GM19467 (cell line): ENCODE data around the gene RCAN3.
"Not testable (repeated sequence)": the region's sequence is repeated elsewhere in the genome, so short reads cannot be mapped to it uniquely, and the experiment has no call there.

Experiments used
- ATAC-seq: cut with Tn5 transposase; IDR thresholded peaks from one replicate; pipeline ENCODE4 v1.9.1; 2021; ENCODE audit warnings: mild to moderate bottlenecking, moderate library complexity; ENCODE audit not compliant: unreplicated experiment

RCAN3 gene

DNA sequence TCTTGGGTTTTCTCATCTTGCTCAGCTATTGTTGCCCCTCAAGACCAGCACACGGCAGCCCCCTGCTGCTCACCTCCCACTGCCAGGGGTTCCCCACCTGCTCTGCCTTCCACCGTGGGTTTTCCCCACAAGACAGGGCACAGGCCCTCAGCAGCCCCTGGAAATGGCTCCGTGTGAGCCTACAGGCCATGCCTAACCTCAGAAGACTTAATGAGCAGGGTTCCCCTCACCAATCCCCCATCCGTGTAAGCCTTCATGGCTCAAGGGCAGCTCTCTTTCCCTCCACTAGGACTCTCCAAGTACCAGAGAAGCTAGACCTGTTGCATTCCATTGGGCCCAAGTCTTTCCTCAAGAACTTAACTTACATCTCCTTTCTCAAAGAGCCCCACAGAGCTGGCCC is 18.4 kb upstream of the RCAN3 start:
- no peak for ATAC-seq

- no peak for ATAC-seq
Observed at GRCh38 chr1:24486331-24487065, 16.1 kb upstream of the RCAN3 start.

- ATAC-seq, result no peak
Observed at GRCh38 chr1:24487455-24487854, 15.2 kb upstream of the RCAN3 start.

DNA sequence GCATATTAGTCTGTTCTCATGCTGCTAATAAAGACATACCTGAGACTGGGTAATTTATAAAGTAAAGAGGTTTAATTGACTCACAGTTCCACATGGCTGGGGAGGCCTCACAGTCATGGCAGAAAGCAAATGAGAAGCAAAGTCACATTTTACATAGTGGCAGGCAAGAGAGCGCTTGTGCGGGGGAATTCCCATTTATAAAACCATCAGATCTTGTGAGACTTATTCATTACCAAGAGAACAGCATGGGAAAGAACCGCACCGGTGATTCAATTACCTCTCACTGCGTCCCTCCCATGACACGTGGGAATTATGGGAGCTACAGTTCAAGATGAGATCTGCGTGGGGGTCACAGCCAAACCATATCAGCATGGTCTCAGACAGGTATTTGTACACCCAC is 14.5 kb upstream of the RCAN3 start:
- not testable (repeated sequence) for ATAC-seq

DNA sequence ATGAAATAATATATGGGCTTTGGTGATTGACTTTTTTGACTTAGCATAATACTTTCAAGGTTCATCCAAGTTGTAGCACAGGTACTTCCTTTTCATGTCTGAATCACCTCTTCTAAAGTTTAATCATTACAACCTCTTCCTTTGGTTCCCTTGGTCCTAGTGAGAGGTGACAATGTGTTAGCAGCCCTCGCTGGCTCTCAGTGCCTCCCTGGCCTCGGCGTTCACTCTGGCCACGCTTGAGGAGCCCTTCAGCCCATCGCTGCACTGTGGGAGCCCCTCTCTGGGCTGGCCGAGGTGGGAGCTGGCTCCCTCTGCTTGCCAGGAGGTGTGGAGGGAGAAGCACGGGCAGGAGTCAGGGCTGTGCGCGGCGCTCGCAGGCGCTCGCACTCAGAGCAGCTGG is 13.0 kb upstream of the RCAN3 start:
- ATAC-seq, result no peak

GRCh38 chr1:24490101-24490781 is 12.4 kb upstream of the RCAN3 start:
- ATAC-seq, result no peak

GRCh38 chr1:24491577-24492360 is 10.9 kb upstream of the RCAN3 start:
- no peak for ATAC-seq

DNA sequence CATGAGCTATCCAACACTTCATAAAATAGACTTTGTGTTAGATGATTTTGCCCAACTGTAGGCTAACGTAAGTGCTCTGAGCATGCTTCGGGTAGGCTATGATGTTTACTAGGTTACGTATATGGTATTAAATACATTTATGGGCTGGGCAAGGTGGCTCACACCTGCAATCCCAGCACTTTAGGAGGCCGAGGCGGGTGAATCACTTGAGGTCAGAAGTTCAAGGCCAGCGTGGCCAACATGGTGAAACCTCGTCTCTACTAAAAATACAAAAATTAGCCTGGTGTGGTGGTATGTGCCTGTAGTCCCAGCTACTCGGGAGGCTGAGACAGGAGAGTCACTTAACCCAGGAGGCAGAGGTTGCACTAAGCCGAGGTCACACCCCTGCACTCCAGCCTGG is 9.7 kb upstream of the RCAN3 start:
- ATAC-seq, result not testable (repeated sequence)

- ATAC-seq, result no peak
Observed at GRCh38 chr1:24493785-24494184, 8.9 kb upstream of the RCAN3 start.

DNA sequence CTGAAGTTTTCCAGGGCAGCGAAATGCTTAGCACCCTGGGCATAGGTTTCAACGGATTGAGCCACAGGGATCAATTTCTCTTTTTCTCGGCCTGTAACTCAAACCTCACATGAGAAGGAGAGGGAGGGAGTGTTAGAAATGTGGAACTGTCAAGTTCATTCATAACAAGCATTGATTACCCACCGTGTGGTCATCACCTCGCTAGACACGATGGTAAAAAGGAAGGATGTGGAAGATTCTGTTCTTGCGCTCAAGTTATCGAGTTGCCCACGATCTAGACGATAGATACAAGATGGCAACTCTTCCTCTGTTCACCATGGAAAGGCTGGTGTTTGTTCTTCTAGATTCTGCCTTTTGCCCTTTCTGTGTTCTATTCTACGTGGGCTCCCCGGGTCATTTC is 4.0 kb upstream of the RCAN3 start:
- ATAC-seq, result no peak

DNA sequence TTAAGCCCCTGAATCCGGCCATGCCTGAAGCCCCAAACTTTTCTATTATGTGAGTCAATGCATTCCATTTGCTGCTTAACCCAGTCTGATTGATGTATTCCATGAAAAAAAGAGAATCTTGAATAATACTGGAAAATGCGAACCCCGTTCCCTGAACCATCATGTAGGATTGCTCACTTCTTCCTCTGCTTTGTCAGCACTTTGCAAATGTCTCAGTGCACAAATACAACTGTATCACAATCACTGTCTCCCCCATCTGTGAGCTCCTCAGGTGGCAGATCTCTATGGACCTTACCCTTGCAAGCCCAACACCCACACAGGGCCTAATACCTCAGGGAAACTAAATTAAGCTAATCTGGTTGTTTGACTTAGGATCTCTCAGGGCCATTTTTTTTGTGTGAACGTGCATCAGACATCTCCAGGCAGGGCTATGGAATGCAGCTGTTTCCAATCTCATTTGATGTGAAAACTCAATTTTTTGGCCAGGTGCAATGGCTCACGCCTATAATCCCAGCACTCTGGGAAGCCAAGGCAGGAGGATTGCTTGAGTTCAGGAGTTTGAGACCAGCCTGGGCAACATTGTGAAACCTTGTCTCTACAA is 2.1 kb upstream of the RCAN3 start:
- ATAC-seq, result no peak

DNA sequence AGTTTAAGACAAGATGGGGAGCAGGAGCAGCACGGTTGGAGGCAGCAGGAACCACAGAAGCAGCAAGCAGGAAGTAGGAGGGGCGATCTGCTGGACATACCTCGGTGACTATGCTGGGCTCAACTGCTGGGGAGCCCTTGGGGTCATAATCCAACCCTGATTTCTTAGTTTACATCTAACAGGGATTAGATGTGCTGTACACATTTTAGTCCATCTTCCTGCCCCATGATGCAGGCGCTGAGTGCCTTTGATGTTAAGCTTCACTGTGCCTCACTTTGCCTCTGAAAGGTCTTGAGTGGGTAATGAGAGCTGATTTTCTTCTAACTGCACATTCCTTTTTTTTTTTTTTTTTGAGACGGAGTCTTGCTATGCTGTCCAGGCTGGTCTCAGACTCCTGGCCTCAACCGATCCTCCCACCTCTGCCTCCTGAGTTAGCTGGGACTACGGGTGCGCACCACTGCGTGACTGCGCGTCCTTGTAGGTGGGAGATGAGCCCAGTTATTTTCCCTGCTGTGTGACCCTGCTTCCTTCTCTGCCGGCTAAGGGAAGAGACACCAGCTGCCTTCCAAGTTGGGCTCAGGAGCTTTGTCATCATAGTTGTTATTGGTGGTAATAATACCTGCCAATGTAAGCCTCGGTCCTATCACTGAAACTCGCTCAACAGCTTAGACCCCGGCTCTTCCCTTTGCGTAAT is 1.1 kb upstream of the RCAN3 start:
- ATAC-seq, result no peak

GRCh38 chr1:24502065-24502708 is 449 bp upstream of the RCAN3 start:
- no peak for ATAC-seq

GRCh38 chr1:24503059-24503751 is 569 bp downstream of the RCAN3 start:
- ATAC-seq, result no peak

DNA sequence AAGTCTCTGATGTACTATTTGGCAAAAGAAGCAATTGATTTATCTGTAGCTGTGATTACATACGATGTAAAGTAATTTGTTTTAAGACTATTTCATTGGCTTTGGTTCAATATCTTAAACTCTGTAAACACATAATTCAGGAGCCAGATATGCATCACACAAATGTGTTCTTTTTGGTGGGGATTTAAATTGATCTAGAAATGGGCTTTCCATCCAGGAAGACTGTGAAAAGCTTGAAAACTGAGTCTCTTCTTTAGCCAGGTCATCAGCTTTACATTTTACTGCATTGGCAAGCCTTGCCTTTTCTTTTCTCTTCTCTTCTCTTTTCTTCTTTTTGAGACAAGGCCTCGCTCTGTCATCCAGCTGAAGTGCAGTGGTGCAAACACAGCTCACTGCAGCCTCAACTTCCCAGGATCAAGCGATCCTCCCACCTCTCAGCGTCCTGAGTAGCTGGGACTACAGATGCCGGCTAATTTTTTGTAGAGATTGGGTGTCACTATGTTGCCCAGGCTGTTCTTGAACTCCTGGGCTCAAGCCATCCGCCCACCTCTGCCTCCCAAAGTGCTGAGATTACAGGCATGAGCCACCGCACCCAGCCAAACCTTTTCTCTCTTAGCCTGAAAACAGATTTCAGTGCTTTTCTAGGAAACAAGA is 1.4 kb downstream of the RCAN3 start:
- no peak for ATAC-seq

DNA sequence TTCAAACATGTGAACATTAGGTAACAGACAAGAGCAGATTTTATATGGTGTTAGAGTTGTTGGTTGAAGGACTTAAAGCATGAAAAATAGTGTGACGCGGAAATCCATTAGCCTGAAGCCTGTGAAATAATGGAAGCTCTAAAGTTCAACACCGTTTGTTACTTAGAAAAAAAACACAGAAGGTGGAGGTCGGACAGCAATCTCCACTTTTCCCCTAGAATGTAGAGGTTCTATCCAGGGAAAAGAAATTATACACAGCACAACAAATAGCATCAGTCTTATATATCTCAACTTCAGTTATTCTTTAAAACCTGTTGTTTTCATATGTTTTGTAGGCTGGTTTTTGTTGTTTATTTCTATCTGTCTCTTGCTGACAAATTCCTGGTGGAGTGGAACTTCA is 1.9 kb downstream of the RCAN3 start:
- ATAC-seq, result no peak

DNA sequence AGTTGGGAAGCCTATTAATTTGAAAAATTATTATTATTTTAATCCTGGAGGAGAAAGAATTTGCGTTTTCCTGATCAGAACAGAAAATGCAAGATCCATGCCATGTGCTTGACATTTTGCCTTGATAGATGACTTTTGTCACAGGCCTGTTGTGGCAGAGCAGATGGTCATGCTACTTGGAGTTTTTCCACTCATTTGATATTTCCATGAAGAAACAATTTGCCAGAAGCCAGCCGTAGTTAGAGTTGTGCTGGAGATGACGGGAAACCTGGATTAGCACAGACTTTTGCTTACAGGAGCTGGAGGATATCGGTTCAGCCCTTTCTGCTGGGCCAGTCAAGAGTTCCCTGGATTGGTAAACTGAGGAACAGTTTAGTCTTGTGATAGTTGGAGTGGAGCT is 3.2 kb downstream of the RCAN3 start:
- no peak for ATAC-seq

- no peak for ATAC-seq
Observed at GRCh38 chr1:24506691-24507381, 4.2 kb downstream of the RCAN3 start.

DNA sequence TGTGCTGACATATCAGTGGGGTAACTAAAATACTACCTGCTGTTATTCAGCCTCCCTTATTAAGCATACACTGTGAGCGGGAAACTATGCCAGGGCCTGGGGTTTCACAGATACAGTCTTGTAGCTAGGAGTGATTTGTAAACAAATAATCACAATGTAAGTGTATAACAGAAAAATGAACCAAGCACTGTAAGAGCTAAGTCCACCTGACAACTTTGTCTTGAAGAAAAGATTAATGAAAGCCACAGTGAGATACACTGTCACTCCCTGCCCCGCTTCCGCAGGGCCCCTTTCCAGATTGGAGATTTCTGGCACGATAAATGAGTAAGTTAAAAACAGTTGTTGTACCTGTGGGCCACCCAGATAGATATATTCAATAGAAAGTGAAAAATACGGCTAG is 4.8 kb downstream of the RCAN3 start:
- no peak for ATAC-seq
